Measurements from ENCODE around the gene COQ9.

COQ9 gene

DNA sequence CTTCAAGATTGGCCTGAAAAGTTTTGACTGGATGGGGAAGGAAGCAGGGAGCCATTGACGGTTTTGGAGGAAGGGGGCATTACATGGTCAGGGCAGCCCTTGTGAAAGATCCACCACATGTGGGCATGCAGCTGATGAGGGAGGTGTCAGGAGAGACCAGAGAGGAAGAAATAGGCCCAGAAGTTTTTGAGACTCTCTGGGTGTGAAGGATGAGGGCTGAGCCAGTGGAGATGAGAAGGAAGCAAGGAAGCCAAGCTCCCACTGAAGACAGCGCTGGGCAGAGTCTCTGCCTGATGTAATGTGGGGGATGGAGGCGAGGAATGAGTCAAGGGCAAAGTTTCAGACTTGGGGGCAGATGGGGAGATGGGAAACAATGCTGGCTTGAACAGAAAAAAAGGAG, 42.2 kb upstream of the COQ9 start:
- H2AFZ ChIP-seq (ENCODE audit: low read depth, low read length) = no peak overlapping the region
- ATAC-seq (ENCODE audit: insufficient read depth, low read depth) = no peak
- H4K20me1 ChIP-seq (ENCODE audit: insufficient read depth, low read length) = no peaks in the 10 kb centered on the region
- DNase-seq = no peak
- H3K4me1 ChIP-seq (ENCODE audit: insufficient read depth, low read length) = no peaks in the 10 kb centered on the region
- H3K4me2 ChIP-seq (ENCODE audit: insufficient read depth, low read length) = no peak overlapping the region
- no peaks in the 10 kb centered on the region for H3K27me3 ChIP-seq (ENCODE audit: insufficient read depth, low read length, poor library complexity)
- no peak overlapping the region for H3K9ac ChIP-seq (ENCODE audit: low read depth, low read length)
- H3K9me3 ChIP-seq (ENCODE audit: insufficient read depth, low read length, severe bottlenecking) = no peaks in the 10 kb centered on the region
- H3K79me2 ChIP-seq (ENCODE audit: insufficient read depth, low read length) = no peaks in the 10 kb centered on the region
- no peak overlapping the region for H3K27ac ChIP-seq (ENCODE audit: low read length)
- no peak overlapping the region for H3K4me3 ChIP-seq (ENCODE audit: low read depth in 1 of 2, low read length in 2 of 2)
- TF ChIP-seq, protein P1, sequence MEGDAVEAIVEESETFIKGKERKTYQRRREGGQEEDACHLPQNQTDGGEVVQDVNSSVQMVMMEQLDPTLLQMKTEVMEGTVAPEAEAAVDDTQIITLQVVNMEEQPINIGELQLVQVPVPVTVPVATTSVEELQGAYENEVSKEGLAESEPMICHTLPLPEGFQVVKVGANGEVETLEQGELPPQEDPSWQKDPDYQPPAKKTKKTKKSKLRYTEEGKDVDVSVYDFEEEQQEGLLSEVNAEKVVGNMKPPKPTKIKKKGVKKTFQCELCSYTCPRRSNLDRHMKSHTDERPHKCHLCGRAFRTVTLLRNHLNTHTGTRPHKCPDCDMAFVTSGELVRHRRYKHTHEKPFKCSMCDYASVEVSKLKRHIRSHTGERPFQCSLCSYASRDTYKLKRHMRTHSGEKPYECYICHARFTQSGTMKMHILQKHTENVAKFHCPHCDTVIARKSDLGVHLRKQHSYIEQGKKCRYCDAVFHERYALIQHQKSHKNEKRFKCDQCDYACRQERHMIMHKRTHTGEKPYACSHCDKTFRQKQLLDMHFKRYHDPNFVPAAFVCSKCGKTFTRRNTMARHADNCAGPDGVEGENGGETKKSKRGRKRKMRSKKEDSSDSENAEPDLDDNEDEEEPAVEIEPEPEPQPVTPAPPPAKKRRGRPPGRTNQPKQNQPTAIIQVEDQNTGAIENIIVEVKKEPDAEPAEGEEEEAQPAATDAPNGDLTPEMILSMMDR (IDR thresholded peaks at IDR 0.05; ENCODE audit: borderline replicate concordance, extremely low read depth, low read length, poor library complexity, severe bottlenecking) = no peak
- no peak for TF ChIP-seq EZH2 (IDR thresholded peaks at IDR 0.05; ENCODE audit: borderline replicate concordance, low read depth, low read length, severe bottlenecking)
- no peaks in the 10 kb centered on the region for H3K36me3 ChIP-seq (ENCODE audit: insufficient read depth, low read length)

DNA sequence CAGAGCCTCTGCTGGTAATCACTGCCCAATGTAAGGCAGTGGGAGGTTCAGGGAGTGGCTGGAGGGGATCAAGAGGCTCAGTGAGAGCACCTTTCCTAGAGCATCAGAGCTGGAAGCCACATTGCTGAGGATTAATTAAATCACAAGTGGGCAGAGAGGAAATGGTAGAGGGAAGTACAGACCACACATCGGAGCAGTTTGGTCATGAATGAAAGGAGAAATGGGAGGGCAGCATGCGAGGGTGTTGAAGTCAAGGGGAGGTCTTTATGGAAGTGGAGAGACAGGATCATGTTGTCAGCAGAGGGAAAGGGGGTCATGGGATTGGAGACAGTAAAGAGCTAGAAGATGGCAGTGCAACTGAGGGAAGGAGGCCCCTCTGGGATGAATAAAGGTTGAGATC, 40.4 kb upstream of the COQ9 start:
- H3K79me2 ChIP-seq (ENCODE audit: insufficient read depth, low read length) = no peaks in the 10 kb centered on the region
- H3K9me3 ChIP-seq (ENCODE audit: insufficient read depth, low read length, severe bottlenecking) = no peaks in the 10 kb centered on the region
- no peak for ATAC-seq (ENCODE audit: insufficient read depth, low read depth)
- no peaks in the 10 kb centered on the region for H3K27me3 ChIP-seq (ENCODE audit: insufficient read depth, low read length, poor library complexity)
- no peak overlapping the region for H2AFZ ChIP-seq (ENCODE audit: low read depth, low read length)
- H4K20me1 ChIP-seq (ENCODE audit: insufficient read depth, low read length) = no peaks in the 10 kb centered on the region
- no peak overlapping the region for H3K4me3 ChIP-seq (ENCODE audit: low read depth in 1 of 2, low read length in 2 of 2)
- no peaks in the 10 kb centered on the region for H3K4me1 ChIP-seq (ENCODE audit: insufficient read depth, low read length)
- no peaks in the 10 kb centered on the region for H3K36me3 ChIP-seq (ENCODE audit: insufficient read depth, low read length)
- no peak overlapping the region for H3K27ac ChIP-seq (ENCODE audit: low read length)
- no peak overlapping the region for H3K9ac ChIP-seq (ENCODE audit: low read depth, low read length)
- TF ChIP-seq, protein P1 (IDR thresholded peaks at IDR 0.05; ENCODE audit: borderline replicate concordance, extremely low read depth, low read length, poor library complexity, severe bottlenecking) = no peak
- no peak overlapping the region for H3K4me2 ChIP-seq (ENCODE audit: insufficient read depth, low read length)
- no peak for DNase-seq

DNA sequence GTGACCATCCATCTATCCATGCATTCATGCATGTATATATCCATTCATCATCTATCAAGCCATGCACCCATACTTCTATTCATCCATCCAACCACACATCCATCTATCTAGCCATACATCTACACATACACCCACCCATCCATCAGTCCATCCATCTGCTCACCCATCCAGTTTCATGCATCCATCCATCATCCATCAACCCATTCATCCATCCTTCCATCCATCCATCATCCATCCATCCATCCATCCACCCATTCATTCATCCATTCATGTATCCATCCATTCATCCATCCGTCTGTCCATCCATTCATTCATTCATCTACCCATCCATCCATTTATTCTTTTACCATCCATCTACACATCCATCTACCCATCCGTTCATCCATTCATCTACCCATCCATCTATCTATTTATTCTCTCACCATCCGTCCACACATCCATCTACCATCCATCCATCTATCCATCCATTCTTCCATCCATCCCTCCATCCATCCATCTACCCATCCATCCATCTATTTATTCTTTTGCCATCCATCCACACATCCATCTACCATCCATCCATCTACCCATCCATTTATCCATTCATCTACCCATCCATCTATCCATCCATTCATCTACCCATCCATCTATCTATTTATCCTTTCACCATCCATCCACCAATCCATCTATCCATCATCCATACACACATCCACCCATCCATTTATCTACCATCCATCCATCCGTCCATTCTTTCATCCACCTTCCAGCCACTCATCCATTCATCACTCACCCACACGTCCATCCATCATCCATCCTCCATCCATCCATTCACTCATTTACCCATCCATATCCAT, 39.5 kb upstream of the COQ9 start:
- H3K4me2 ChIP-seq (ENCODE audit: insufficient read depth, low read length) = no peak overlapping the region

More for the DNA sequence above, 39.5 kb upstream of the COQ9 start:
- DNase-seq (no peak), ATAC-seq (ENCODE audit: insufficient read depth, low read depth) (no peak)
- no peaks in the 10 kb centered on the region for H3K79me2 ChIP-seq (ENCODE audit: insufficient read depth, low read length)
- H3K4me1 ChIP-seq (ENCODE audit: insufficient read depth, low read length) = no peaks in the 10 kb centered on the region
- no peaks in the 10 kb centered on the region for H3K9me3 ChIP-seq (ENCODE audit: insufficient read depth, low read length, severe bottlenecking)
- H3K27ac ChIP-seq (ENCODE audit: low read length) = no peak overlapping the region
- H3K36me3 ChIP-seq (ENCODE audit: insufficient read depth, low read length) = no peaks in the 10 kb centered on the region
- no peaks in the 10 kb centered on the region for H3K27me3 ChIP-seq (ENCODE audit: insufficient read depth, low read length, poor library complexity)
- TF ChIP-seq, protein P1 (IDR thresholded peaks at IDR 0.05; ENCODE audit: borderline replicate concordance, extremely low read depth, low read length, poor library complexity, severe bottlenecking) = no peak
- no peak for TF ChIP-seq EZH2 (IDR thresholded peaks at IDR 0.05; ENCODE audit: borderline replicate concordance, low read depth, low read length, severe bottlenecking)
- H3K4me3 ChIP-seq (ENCODE audit: low read depth in 1 of 2, low read length in 2 of 2) = no peak overlapping the region
- H4K20me1 ChIP-seq (ENCODE audit: insufficient read depth, low read length) = no peaks in the 10 kb centered on the region
- H3K9ac ChIP-seq (ENCODE audit: low read depth, low read length) = no peak overlapping the region
- H2AFZ ChIP-seq (ENCODE audit: low read depth, low read length) = no peak overlapping the region

All from DND-41 (cell line).